Activated naive CD4-positive, alpha-beta T cell treated with anti-CD3 and anti-CD28 coated beads for 36 hours (primary cell): ENCODE results near the gene HSPG2. TPM values are rescaled to one million over a fixed set of nuclear protein-coding genes. Genes with fewer than 3 reads are reported as not detected.

Experiments
- CTCF ChIA-PET: fragments of 350-600 bp; sonication (Branson Sonifier 250); formaldehyde crosslinking; loops from one replicate; lab custom pipeline; 2021; ENCODE audit warnings: antibody characterized with exemption; lab: Charles Lee
- DNase-seq: peaks from one replicate; pipeline ENCODE4 v3.0.0-alpha.2; 2020
- H3K27ac Mint-ChIP-seq: one replicate; pipeline ENCODE4 v1.8.0; 2021; ENCODE audit warnings: mild to moderate bottlenecking, mixed read lengths
- H3K27me3 Mint-ChIP-seq: one replicate; pipeline ENCODE4 v1.8.0; 2021; ENCODE audit warnings: low read depth, mixed read lengths
- H3K36me3 Mint-ChIP-seq: one replicate; pipeline ENCODE4 v1.8.0; 2021; ENCODE audit warnings: low read depth, mixed read lengths
- H3K4me1 Mint-ChIP-seq: one replicate; pipeline ENCODE4 v1.8.0; 2021; ENCODE audit warnings: low read depth, mixed read lengths
- H3K4me3 Mint-ChIP-seq: one replicate; pipeline ENCODE4 v1.8.0; 2021; ENCODE audit warnings: mild to moderate bottlenecking, moderate library complexity, mixed read lengths
- H3K9me3 Mint-ChIP-seq: one replicate; pipeline ENCODE4 v1.8.0; 2021; ENCODE audit warnings: mixed read lengths
- intact Hi-C: fragments of 100-400 bp; cut with micrococcal nuclease; formaldehyde crosslinking; loops from one replicate; pipeline ENCODE4 v1.15.1; 2023
- total RNA-seq, 2 experiments: library from RNA; stranded (reverse); gene quantifications; one replicate each; pipeline ENCODE4 v1.2.3, GENCODE V29; 2021

The HSPG2 gene
- total RNA-seq, 2 experiments from 2014 or later, result 4.5 to 4.9 TPM

GRCh38 chr1:21885236-21886037 is 51.7 kb downstream of the HSPG2 start:
- no peaks in the 10 kb centered on the region for H3K4me1 Mint-ChIP-seq
- H3K4me3 Mint-ChIP-seq, result no peak overlapping the region
- H3K9me3 Mint-ChIP-seq, result no peaks in the 10 kb centered on the region
- H3K27ac Mint-ChIP-seq, result no peak overlapping the region
- intact Hi-C loops, result no loop called here
- H3K27me3 Mint-ChIP-seq, result no peaks in the 10 kb centered on the region
- no peaks in the 10 kb centered on the region for H3K36me3 Mint-ChIP-seq
- CTCF ChIA-PET, result no interaction called here
- no peak for DNase-seq

- H3K4me3 Mint-ChIP-seq, result no peak overlapping the region
- no peaks in the 10 kb centered on the region for H3K4me1 Mint-ChIP-seq
- H3K27ac Mint-ChIP-seq, result no peak overlapping the region
- no peaks in the 10 kb centered on the region for H3K27me3 Mint-ChIP-seq
- no peak for DNase-seq
- intact Hi-C loops, result no loop called here
- no peaks in the 10 kb centered on the region for H3K9me3 Mint-ChIP-seq
- CTCF ChIA-PET, result no interaction called here
- no peaks in the 10 kb centered on the region for H3K36me3 Mint-ChIP-seq
Observed at GRCh38 chr1:21884456-21885235, 52.5 kb downstream of the HSPG2 start.

- intact Hi-C loops, result no loop called here
- no peak overlapping the region for H3K4me3 Mint-ChIP-seq
- no peaks in the 10 kb centered on the region for H3K36me3 Mint-ChIP-seq
- no peak for DNase-seq
- no peaks in the 10 kb centered on the region for H3K9me3 Mint-ChIP-seq
- no peaks in the 10 kb centered on the region for H3K4me1 Mint-ChIP-seq
- H3K27ac Mint-ChIP-seq, result no peak overlapping the region
- H3K27me3 Mint-ChIP-seq, result no peaks in the 10 kb centered on the region
- CTCF ChIA-PET, result no interaction called here
Observed at GRCh38 chr1:21882721-21883415, 54.2 kb downstream of the HSPG2 start.

- no peaks in the 10 kb centered on the region for H3K27me3 Mint-ChIP-seq
- H3K4me3 Mint-ChIP-seq, result no peak overlapping the region
- intact Hi-C loops, result no loop called here
- H3K9me3 Mint-ChIP-seq, result no peaks in the 10 kb centered on the region
- no peak for DNase-seq
- no peaks in the 10 kb centered on the region for H3K4me1 Mint-ChIP-seq
- H3K36me3 Mint-ChIP-seq, result no peaks in the 10 kb centered on the region
- H3K27ac Mint-ChIP-seq, result no peak overlapping the region
- CTCF ChIA-PET, result no interaction called here
Observed at GRCh38 chr1:21881250-21881649, 55.9 kb downstream of the HSPG2 start.

GRCh38 chr1:21880619-21880970 is 56.5 kb downstream of the HSPG2 start:
- Mint-ChIP-seq H3K27me3 (no peaks in the 10 kb centered on the region), H3K9me3 (no peaks in the 10 kb centered on the region), H3K36me3 (no peaks in the 10 kb centered on the region), H3K4me1 (no peaks in the 10 kb centered on the region), H3K27ac (no peak overlapping the region), H3K4me3 (no peak overlapping the region)
- CTCF ChIA-PET, result no interaction called here
- no peak for DNase-seq
- intact Hi-C loops, result no loop called here

GRCh38 chr1:21879928-21880618 is 57.0 kb downstream of the HSPG2 start:
- H3K9me3 Mint-ChIP-seq, result no peaks in the 10 kb centered on the region
- H3K27ac Mint-ChIP-seq, result no peak overlapping the region
- intact Hi-C loops, result no loop called here
- no peaks in the 10 kb centered on the region for H3K4me1 Mint-ChIP-seq
- no peak overlapping the region for H3K4me3 Mint-ChIP-seq
- DNase-seq, result no peak
- H3K36me3 Mint-ChIP-seq, result no peaks in the 10 kb centered on the region
- H3K27me3 Mint-ChIP-seq, result no peaks in the 10 kb centered on the region
- CTCF ChIA-PET, result interaction anchor here (0.5 kb wide), 1 partner anchor 1430 kb away, joined by 3 read pairs; no protein-coding TSS in a partner anchor

- H3K27ac Mint-ChIP-seq, result no peak overlapping the region
- H3K9me3 Mint-ChIP-seq, result no peaks in the 10 kb centered on the region
- H3K27me3 Mint-ChIP-seq, result no peaks in the 10 kb centered on the region
- intact Hi-C loops, result no loop called here
- no peaks in the 10 kb centered on the region for H3K36me3 Mint-ChIP-seq
- CTCF ChIA-PET, result no interaction called here
- H3K4me3 Mint-ChIP-seq, result no peak overlapping the region
- DNase-seq, result no peak
- H3K4me1 Mint-ChIP-seq, result no peaks in the 10 kb centered on the region
Observed at GRCh38 chr1:21878840-21879478, 58.2 kb downstream of the HSPG2 start.

GRCh38 chr1:21878009-21878773 is 58.9 kb downstream of the HSPG2 start:
- DNase-seq, result no peak
- CTCF ChIA-PET, result interaction anchor here (0.7 kb wide), 1 partner anchor 508 kb away, joined by 3 read pairs; no protein-coding TSS in a partner anchor
- H3K36me3 Mint-ChIP-seq, result no peaks in the 10 kb centered on the region
- H3K9me3 Mint-ChIP-seq, result no peaks in the 10 kb centered on the region
- no peak overlapping the region for H3K27ac Mint-ChIP-seq
- intact Hi-C loops, result no loop called here
- H3K4me1 Mint-ChIP-seq, result no peaks in the 10 kb centered on the region
- H3K27me3 Mint-ChIP-seq, result no peaks in the 10 kb centered on the region
- no peak overlapping the region for H3K4me3 Mint-ChIP-seq

- intact Hi-C loops, result no loop called here
- H3K27me3 Mint-ChIP-seq, result no peaks in the 10 kb centered on the region
- H3K4me3 Mint-ChIP-seq, result no peak overlapping the region
- DNase-seq, result no peak
- no peaks in the 10 kb centered on the region for H3K4me1 Mint-ChIP-seq
- no peak overlapping the region for H3K27ac Mint-ChIP-seq
- CTCF ChIA-PET, result no interaction called here
- H3K9me3 Mint-ChIP-seq, result no peaks in the 10 kb centered on the region
- no peaks in the 10 kb centered on the region for H3K36me3 Mint-ChIP-seq
Observed at GRCh38 chr1:21876267-21876666, 60.8 kb downstream of the HSPG2 start.

- no peak for DNase-seq
- intact Hi-C loops, result no loop called here
- Mint-ChIP-seq H3K9me3 (no peaks in the 10 kb centered on the region), H3K27ac (no peak overlapping the region), H3K36me3 (no peaks in the 10 kb centered on the region), H3K4me1 (no peaks in the 10 kb centered on the region), H3K4me3 (no peak overlapping the region), H3K27me3 (no peaks in the 10 kb centered on the region)
- CTCF ChIA-PET, result no interaction called here
Observed at GRCh38 chr1:21875621-21876063, 61.5 kb downstream of the HSPG2 start.

GRCh38 chr1:21874778-21875547 is 62.1 kb downstream of the HSPG2 start:
- Mint-ChIP-seq H3K4me1 (no peaks in the 10 kb centered on the region), H3K27me3 (no peaks in the 10 kb centered on the region), H3K9me3 (no peaks in the 10 kb centered on the region), H3K27ac (no peak overlapping the region), H3K36me3 (no peaks in the 10 kb centered on the region), H3K4me3 (no peak overlapping the region)
- intact Hi-C loops, result no loop called here
- DNase-seq, result no peak
- CTCF ChIA-PET, result no interaction called here
